A673 (cell line): ENCODE results near the gene AAGAB. TPM values are rescaled to one million over a fixed set of nuclear protein-coding genes. Genes with fewer than 3 reads are reported as not detected.
"Not testable (repeated sequence)": the region's sequence is repeated elsewhere in the genome, so short reads cannot be mapped to it uniquely, and the experiment has no call there.

Experiments
- BruUV-seq: library from RNA; stranded (reverse); fragments of 400-500 nt; replicated peaks from 2 replicates; lab custom pipeline; 2021; lab: Mats Ljungman, UMichigan
- CTCF ChIA-PET: fragments of 300-600 bp; sonication (Branson Sonifier 250); formaldehyde crosslinking; loops from one replicate; lab custom pipeline; 2022; ENCODE audit warnings: antibody characterized with exemption; lab: Charles Lee
- POLR2A ChIA-PET: fragments of 300-600 bp; sonication (Branson Sonifier 250); formaldehyde crosslinking; loops from one replicate; lab custom pipeline; 2022; ENCODE audit warnings: antibody characterized with exemption; ENCODE audit not compliant: low non-redundant PET; lab: Charles Lee
- DNase-seq: peaks from one replicate; pipeline ENCODE4 v3.0.0-alpha.2; 2015; ENCODE audit warnings: low spot score
- H3K27ac ChIP-seq: fragments of 200-600 bp; sonication (generic); 2 replicates; pipeline ENCODE4 v1.5.1; 2016; ENCODE audit warnings: mixed run types, low read depth, mild to moderate bottlenecking, mixed read lengths, antibody characterized with exemption, low read length; ENCODE audit not compliant: poor library complexity, severe bottlenecking
- H3K27me3 ChIP-seq: fragments of 200-600 bp; sonication (generic); replicated peaks from 2 replicates; pipeline ENCODE4 v1.6.1; 2017; ENCODE audit warnings: mixed run types, low read depth, mild to moderate bottlenecking, mixed read lengths, antibody characterized with exemption, low read length; ENCODE audit not compliant: insufficient read depth, poor library complexity
- H3K36me3 ChIP-seq: fragments of 200-600 bp; sonication (generic); 2 replicates; pipeline ENCODE4 v1.6.1; 2016; ENCODE audit warnings: mixed run types, mild to moderate bottlenecking, mixed read lengths, antibody characterized with exemption, low read length; ENCODE audit not compliant: insufficient read depth, poor library complexity, severe bottlenecking
- H3K4me1 ChIP-seq: fragments of 200-600 bp; sonication (generic); 2 replicates; pipeline ENCODE4 v1.6.1; 2017; ENCODE audit warnings: mixed run types, mild to moderate bottlenecking, mixed read lengths, antibody characterized with exemption, low read length; ENCODE audit not compliant: insufficient read depth, poor library complexity, severe bottlenecking
- H3K4me3 ChIP-seq: fragments of 200-600 bp; sonication (generic); 2 replicates; pipeline ENCODE4 v1.5.1; 2016; ENCODE audit warnings: low read depth, mixed run types, mild to moderate bottlenecking, mixed read lengths, low read length; ENCODE audit not compliant: poor library complexity, severe bottlenecking
- H3K9me3 ChIP-seq: fragments of 200-600 bp; sonication (generic); 2 replicates; pipeline ENCODE4 v1.6.1; 2016; ENCODE audit warnings: mixed run types, low read depth, mild to moderate bottlenecking, mixed read lengths, antibody characterized with exemption, low read length; ENCODE audit not compliant: poor library complexity, severe bottlenecking
- CTCF ChIP-seq: fragments of 300-800, 200-600 bp; sonication (generic); conservative IDR thresholded peaks from 2 replicates; pipeline ENCODE4 v1.5.1; 2017; ENCODE audit warnings: low read depth, mild to moderate bottlenecking, antibody characterized with exemption, low read length, moderate library complexity, mixed read lengths
- EZH2 ChIP-seq: fragments of 200-600 bp; sonication (generic); IDR thresholded peaks from 2 replicates; pipeline ENCODE4 v1.6.1; 2017; ENCODE audit warnings: borderline replicate concordance, low read depth, mild to moderate bottlenecking, mixed read lengths, antibody characterized with exemption, low read length; ENCODE audit not compliant: poor library complexity, severe bottlenecking
- intact Hi-C: fragments of 100-400 bp; cut with micrococcal nuclease; formaldehyde crosslinking; loops from one replicate; pipeline ENCODE4 v1.10.0; 2022; ENCODE audit not compliant: unreplicated experiment
- total RNA-seq: library from RNA; stranded (reverse); gene quantifications from 2 replicates; pipeline ENCODE4 v1.2.3, GENCODE V29; 2021

The AAGAB gene
- total RNA-seq, 1 experiment from 2014 or later = 54.8 TPM

GRCh38 chr15:67259806-67260205, 5.3 kb upstream of the AAGAB start:
- no TSS peak for BruUV-seq
- CTCF ChIA-PET = no interaction called here
- no peaks in the 10 kb centered on the region for H3K36me3 ChIP-seq
- intact Hi-C loops = no loop called here
- H3K27me3 ChIP-seq = no peaks in the 10 kb centered on the region
- no peak overlapping the region for H3K4me3 ChIP-seq
- no peak for DNase-seq
- H3K4me1 ChIP-seq = no peaks in the 10 kb centered on the region
- H3K9me3 ChIP-seq = no peaks in the 10 kb centered on the region
- TF ChIP-seq EZH2 (no peak), CTCF (no peak)
- no peak overlapping the region for H3K27ac ChIP-seq
- POLR2A ChIA-PET = interaction anchor here (0.7 kb wide), 1 partner anchor 1910 kb away, joined by 3 read pairs; no protein-coding TSS in a partner anchor

GRCh38 chr15:67259379-67259778, 4.9 kb upstream of the AAGAB start:
- H3K36me3 ChIP-seq = no peaks in the 10 kb centered on the region
- TF ChIP-seq EZH2 (no peak), CTCF (no peak)
- H3K4me1 ChIP-seq = no peaks in the 10 kb centered on the region
- POLR2A ChIA-PET = interaction anchor here (0.7 kb wide), 1 partner anchor 1911 kb away, joined by 3 read pairs; no protein-coding TSS in a partner anchor
- CTCF ChIA-PET = no interaction called here
- no peak overlapping the region for H3K4me3 ChIP-seq
- intact Hi-C loops = no loop called here
- H3K27ac ChIP-seq = no peak overlapping the region
- H3K27me3 ChIP-seq = no peaks in the 10 kb centered on the region
- no TSS peak for BruUV-seq
- H3K9me3 ChIP-seq = no peaks in the 10 kb centered on the region
- DNase-seq = no peak

- intact Hi-C loops, H3K9me3 ChIP-seq, H3K27ac ChIP-seq, POLR2A ChIA-PET, H3K27me3 ChIP-seq, H3K36me3 ChIP-seq, DNase-seq, H3K4me1 ChIP-seq, H3K4me3 ChIP-seq, BruUV-seq: not testable (repeated sequence)
- CTCF ChIA-PET = interaction anchor here (0.7 kb wide), 1 partner anchor 363 kb away, joined by 3 read pairs; no protein-coding TSS in a partner anchor
Observed at GRCh38 chr15:67258412-67258811, 4.0 kb upstream of the AAGAB start.

GRCh38 chr15:67256051-67256450, 1.6 kb upstream of the AAGAB start:
- ChIA-PET CTCF (no interaction called here), POLR2A (no interaction called here)
- Histone ChIP-seq H3K27ac (no peak overlapping the region), H3K9me3 (no peaks in the 10 kb centered on the region), H3K36me3 (no peaks in the 10 kb centered on the region), H3K4me1 (no peaks in the 10 kb centered on the region), H3K27me3 (no peaks in the 10 kb centered on the region), H3K4me3 (no peak overlapping the region)
- BruUV-seq = no TSS peak
- DNase-seq = no peak
- no peak for TF ChIP-seq EZH2
- no peak for TF ChIP-seq CTCF
- intact Hi-C loops = no loop called here
